Caki2 (cell line): ENCODE results near the gene CRISPLD2. TPM values are rescaled to one million over a fixed set of nuclear protein-coding genes. Genes with fewer than 3 reads are reported as not detected.
"Not testable (repeated sequence)": the region's sequence is repeated elsewhere in the genome, so short reads cannot be mapped to it uniquely, and the experiment has no call there.

Experiments used
- DNase-seq: peaks from one replicate; pipeline ENCODE4 v3.0.0-alpha.2; 2015; ENCODE audit warnings: low read depth
- in situ Hi-C: cut with HindIII; loops from 2 replicates; pipeline ENCODE4 v1.10.0; 2016; ENCODE audit warnings: low sequenced_read_pairs, low pct_unique_long_range_greater_than_20kb, mixed read lengths
- total RNA-seq: library from RNA; depleted of rRNA; stranded (reverse); fragments of >200 nt; shearing (Covaris generic); gene quantifications from 2 replicates; pipeline ENCODE4 v1.2.3, GENCODE V29; 2014; ENCODE audit warnings: low replicate concordance

CRISPLD2 gene
- total RNA-seq, 1 experiment from 2014 or later: 5.1 TPM

DNA sequence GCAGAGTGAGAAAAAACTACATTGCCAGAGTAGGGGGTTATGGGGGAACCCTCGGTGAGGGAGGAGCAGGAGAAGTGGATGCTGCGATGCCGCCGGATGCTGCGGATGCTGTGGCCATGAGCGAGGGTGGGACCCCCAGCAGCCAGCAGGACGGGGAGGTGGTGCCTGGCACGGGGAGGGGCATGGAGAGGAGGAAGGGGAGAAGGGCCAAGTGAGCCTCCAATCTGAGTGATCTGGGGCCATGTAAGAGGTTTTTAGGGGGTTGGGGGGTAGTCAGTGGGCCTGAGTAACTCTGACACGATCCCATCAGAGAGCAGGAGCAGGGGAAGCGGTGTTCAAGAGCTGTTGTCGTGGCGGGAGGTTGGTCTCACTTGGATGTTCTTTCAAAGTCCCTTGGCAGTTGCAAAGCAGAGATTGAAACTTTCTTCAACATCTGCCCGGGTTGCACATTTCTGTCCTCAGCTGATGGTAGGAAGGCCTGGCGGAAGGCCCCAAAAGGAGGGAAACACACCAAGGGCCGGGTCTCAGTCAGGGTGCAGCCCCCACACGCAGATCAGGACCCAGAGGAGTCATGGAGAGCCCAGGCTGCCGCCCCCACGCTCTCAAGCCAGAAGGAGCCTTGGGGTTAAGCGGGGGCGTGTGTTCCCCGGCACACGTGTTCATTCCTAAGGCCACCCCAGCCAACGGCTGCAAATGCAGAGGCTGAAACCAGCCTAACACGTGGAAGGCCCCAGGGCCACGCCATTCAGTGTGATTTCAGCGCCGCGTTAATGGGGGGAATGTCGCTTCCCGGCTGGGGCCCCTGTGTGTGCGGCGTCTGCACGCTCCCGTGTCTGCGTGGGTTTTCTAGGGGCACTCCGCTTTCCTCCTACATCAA lies 109.9 kb downstream of the CRISPLD2 start:
- in situ Hi-C loops: no loop called here
- DNase-seq: no peak

DNA sequence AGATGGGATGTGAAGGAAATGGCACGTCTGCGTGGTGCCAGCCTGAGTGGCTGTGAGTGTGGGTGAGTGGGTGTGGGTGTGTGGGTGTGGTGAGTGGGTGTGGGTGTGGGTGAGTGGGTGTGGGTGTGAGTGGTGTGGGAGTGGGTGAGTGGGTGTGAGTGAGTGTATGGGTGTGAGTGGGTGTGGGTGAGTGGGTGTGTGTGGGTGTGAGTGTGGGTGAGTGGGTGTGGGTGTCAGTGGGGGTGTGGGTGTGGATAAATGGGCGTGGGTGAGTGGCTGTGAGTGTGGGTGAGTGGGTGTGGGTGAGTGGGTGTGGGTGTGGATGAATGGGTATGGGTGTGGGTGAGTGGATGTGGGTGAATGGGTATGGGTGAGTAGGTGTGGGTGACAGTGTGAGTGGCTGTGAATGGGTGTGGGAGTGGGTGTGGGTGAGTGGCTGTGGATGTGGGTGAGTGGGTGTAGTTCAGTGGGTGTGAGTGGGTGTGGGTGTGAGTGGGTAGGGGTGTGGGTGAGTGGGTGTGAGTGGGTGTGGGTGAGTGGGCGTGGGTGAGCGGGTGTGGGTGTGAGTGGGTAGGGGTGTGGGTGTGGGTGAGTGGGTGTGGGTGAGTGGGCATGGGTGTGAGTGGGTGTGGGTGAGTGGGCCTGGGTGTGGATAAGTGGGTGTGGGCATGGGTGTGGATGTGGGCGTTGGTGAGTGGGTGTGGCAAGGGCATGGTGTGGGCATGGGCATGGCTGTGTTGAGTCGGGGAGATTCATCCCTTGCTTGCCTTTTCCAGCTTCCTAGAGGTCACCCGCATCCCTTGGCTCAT lies 110.7 kb downstream of the CRISPLD2 start:
- in situ Hi-C loops: no loop called here
- DNase-seq: no peak

DNA sequence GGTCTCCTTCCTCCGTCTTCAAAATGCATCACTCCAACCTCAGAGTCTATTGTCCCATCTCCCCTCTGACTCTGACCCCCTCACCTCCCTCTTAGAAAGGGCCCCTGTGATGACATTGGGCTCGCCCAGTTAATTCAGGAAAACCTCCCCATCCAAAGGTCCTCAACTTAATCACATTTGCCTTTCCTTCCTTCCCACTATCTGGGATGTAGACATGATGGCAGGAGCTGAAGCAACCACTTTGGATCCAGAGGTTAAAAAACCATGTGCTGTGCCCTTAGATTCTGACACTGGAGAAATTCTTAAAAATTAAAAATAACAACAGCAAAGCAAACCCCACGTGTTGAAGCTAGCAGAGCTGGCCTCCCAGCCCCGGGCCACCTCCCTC lies 111.3 kb downstream of the CRISPLD2 start:
- no peak for DNase-seq
- in situ Hi-C loops: no loop called here

DNA sequence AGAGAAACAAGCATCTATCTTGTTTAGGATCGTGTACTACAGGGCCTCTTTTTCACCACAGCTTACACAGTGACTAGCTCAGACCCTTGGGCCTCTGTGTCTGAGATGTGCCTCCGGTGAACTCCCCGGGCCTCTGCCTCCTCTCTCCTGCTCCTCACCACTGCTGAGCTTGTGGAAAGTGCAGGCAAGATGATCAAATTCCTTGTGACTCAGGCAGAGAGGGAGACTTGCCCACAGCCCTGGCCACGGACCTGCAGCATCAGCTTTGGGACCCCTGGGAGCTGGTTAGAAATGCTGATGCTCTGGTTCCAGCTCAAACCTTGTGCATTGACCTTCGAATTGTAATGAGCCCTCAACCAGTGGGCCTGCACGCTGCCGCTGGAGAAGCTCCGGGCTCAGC lies 111.7 kb downstream of the CRISPLD2 start:
- no peak for DNase-seq
- in situ Hi-C loops: no loop called here

DNA sequence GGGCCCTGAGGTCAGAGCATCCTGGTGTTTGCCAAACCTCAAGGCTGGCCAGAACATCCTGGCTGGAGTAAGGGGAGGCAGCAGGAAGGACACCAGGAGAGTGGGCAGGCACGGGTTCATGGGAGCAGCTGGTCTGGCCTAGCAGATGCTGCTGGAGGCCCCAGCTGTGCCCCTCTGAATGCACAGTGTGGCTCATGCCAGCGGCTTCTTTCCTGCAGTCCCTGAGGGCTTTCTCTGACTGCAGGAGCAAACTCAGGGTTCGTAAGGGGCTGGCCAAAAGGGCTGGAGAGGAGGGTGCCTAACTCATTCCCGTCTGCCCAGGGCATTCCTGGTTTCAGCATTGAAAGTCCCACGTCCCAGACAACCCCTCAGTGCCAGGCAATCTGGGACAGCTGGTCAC lies 112.9 kb downstream of the CRISPLD2 start:
- in situ Hi-C loops: no loop called here
- no peak for DNase-seq

DNA sequence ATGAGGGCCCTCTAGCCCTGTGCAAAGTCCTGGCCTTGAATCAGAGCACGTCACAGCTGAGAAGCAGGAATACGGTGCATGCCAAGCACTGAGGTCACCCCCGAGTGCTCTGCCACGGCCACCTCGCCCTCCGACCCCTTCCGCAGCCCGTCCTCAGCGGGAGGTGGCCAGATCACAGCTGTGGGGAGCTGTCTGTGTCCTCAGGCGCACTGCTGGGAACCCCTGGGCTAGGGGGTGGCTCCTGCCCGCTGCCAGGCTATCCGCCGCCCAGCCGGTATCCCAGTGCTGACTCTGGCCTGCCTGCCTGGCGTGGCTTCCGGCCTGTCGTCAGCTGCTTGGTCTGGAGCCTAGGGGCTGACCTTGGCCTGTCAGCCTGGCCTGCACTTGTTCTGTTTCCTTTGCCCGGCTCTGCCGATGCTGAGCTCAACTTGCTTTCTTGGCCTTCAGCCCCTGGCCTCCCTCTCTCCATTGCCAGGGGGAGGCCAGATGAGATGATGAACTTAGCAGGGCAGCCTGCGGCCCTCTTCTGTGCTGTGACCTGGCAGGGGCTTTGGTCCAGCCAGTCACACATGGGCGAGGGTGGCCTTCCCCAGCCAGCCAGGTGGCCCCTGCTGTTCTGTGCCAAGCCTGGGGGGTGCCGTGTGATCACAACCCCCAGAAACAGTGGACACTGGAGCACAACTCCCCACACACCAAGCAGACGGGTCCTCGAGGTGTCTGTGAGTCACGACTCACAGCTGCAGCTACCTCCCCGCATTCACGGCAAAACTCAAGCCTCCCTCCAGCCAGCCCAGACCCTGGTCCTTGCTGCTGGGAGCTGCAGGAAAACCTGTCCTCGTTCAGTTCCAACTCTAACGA lies 114.2 kb downstream of the CRISPLD2 start:
- DNase-seq: no peak

DNA sequence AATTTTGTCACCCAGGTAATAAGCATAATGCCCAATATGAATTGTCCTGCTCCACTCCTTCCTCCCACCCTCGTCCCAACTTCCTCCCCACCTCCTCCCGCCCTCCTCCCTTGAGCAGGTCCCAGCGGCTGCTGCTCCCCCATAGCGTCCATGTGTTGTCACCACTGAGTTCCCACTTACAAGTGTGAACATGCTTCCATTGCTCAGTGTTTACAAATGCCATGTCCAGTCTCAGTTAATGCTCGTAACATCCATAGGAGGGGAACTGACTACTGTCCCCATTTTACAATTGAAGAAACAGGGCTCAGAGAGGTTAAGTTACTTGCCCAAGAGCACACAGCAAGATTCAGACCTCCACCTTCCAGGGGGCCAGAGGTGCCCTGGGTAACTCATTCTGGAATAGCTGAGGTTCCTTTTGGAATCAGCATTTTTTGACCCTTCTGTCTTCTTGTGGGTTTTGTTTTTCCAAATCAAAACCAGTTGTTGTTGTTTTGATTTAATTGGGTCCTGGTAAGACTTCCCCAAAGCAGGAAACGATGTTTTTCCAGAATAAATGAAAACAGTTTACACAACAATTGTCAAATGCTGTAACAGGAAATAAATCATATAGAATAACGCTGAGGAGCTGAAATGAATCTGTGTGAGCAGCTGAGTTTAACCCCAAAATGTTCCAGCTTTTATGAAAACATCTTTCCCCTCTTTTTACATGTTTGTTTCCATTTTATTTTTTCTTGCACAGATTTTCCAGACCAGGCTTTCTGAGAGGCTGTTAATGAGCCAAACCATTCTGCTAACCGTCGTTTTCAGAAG lies 117.6 kb downstream of the CRISPLD2 start:
- DNase-seq: no peak
- in situ Hi-C loops: no loop called here

More for the DNA sequence above, 114.2 kb downstream of the CRISPLD2 start:
- in situ Hi-C loops: no loop called here

DNA sequence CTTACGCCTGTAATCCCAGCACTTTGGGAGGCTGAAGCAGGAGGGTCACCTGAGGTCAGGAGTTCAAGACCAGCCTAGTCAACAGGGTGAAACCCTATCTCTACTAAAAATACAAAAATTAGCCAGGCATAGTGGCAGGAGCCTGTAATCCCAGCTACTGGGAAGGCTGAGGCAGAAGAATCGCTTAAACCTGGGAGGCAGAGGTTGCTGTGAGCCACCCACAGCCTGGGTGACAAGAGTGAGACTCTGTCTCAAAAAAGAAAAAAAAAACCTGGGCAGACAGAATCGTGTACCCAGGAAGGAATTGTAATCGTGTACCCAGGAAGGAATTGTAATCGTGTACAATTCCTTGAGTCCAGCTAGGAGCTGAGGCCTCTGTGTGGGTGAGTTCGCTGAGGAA lies 118.8 kb downstream of the CRISPLD2 start:
- DNase-seq, in situ Hi-C loops: not testable (repeated sequence)

DNA sequence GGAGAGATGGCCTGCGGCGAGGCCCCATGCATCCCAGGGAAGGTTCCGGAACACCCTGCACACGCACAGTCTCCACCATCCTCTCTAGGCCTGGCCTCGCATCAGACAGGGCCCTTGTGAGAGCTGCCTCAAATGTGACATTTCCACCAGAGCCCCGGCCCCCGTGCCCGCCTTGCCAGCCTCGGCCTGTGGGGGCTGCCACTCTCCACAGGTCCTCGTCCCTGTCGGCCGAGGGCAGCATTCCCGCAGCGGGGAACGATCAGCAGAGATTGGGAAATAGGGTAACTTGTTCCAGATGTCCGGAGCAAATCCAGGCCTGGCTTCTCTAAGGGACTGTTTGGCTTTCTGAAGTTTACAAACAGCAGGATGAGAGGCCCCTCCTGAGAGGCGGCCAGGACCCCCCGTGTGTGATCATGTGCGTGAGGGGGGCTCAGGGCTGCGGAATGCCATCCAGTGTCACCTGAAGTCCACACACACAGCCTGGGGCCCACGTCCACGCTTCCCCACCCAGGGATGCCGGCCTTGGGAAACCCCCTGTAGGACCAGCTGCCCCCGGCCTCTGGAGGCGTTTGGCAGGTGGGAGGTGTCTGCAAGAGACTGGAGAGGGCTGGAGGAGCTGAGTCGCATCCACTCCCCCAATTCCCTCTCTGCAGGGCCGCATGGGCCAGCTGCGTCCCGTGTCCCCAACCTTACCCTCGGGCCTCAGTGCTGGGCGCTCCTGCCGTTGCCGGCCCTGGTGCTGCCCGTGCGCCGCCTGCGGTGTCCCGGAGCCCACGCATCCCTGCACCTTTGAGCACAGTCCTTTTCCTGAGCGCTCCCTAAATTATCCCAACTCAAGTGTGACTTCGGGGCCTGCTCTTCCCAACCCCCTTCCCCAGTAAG lies 121.1 kb downstream of the CRISPLD2 start:
- no peak for DNase-seq
- in situ Hi-C loops: no loop called here

DNA sequence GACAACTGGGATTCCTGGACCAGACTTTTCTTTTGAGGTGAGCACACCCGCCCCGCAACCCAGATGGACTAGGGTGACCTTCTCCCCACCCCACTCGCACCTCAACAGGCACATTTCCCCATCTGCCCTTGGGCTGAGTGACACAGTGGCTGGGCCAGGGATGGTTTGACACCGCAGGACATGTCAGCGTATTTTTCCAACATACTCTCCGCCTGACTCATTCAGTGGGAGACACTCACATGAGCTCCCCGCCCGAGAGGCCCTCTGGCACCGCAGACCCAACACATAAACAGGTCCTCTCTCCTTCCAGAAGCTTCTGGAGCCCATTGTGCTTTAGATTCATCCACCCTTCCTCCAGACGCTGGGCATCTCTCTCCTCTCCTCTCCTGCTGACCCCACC lies 122.1 kb downstream of the CRISPLD2 start:
- in situ Hi-C loops: no loop called here

DNA sequence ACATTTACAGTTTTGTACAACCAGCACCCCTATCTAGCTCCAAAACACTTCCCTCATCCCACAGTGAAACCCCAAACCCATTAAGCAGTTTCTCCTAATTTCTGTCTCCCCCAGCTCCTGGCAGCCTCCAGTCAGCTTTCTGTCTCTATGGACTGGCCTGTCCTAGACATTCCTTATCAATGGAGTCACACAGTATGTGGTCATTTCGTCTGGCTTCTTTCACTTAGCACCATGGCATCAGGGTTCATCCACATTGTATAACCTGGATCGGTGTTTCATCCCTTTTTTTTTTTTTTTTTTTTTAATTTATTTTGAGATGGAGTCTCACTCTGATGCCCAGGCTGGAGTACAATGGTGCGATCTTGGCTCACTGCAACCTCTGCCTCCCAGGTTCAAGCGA lies 123.0 kb downstream of the CRISPLD2 start:
- in situ Hi-C loops: no loop called here
- no peak for DNase-seq

More for the DNA sequence above, 122.1 kb downstream of the CRISPLD2 start:
- DNase-seq: no peak

DNA sequence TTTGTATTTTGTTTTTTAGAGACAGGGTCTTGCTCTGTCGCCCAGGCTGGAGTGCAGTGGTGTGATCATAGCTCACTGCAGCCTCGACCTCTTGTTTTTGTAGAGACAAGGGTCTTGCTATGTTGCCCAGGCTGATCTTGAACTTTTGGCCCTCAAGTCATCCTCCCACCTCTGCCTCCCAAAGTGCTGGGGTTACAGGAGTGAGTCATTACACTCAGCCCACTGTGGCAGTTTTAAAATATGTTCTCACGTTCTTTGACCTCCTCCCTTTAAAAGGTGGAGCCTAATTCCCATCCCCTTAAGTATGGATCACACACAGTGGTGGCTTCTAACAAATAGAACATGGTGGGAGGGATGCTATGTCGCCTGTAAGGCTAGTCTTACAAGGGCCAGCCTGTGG lies 123.8 kb downstream of the CRISPLD2 start:
- no peak for DNase-seq
- in situ Hi-C loops: no loop called here

DNA sequence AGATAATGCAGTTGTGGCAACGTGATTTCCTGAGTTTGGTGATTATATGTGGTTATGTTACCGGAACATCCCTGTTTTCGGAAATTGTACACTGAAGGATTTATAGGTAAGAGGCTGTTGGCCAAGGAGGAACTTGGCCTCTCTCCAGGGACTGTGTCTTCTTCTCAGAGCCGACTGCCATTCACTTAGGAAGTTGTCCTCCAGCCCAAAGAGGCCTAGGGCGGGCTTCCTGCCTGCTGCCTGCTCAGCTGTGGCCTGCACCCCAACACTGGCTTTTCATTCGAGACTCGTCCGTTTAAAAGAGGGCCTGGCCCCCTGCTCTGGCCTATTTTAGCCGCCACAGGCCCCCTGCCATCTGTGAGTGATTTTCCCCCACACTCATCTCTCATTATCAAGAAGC lies 127.2 kb downstream of the CRISPLD2 start:
- in situ Hi-C loops: no loop called here
- DNase-seq: no peak

DNA sequence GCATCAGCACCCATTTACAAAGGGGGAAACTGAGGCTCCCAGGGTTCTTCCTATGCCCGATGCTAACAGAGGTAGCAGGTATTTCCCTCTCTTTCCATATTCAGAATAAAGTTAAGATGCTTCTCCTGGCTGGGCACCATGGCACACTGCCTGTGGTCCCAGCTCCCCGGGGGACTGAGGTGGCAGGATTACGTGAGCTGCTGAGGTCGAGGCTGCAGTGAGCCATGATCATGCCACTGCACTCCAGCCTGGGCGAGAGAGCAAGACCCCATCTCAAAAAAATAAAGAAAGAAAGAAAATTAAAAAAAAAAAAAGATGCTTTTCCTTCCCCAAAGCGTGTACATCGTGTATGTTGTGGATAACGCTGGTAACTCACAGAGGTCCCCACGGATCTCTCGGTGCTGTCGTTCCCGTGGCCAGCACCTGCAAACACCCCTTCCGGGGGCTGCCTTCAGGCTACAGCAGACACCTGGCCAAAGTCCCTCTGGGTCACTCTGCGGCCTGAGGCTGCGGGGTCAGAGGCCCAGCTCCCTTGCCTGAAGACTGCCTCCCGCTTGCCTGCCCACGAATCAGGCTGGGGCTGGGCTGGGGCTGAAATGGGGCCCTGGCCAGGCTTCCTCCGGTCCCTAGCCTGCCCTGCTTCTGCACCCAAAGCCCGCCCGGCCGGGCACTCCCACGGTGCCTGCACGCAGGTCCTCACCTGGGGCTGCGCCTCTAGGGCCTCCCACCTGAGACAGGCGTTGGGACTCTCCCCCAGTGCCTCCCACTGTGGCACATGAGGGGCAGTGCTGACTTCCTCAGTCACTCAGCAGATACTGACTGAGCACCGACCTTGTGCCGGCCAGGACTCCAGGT lies 128.4 kb downstream of the CRISPLD2 start:
- DNase-seq: no peak
- in situ Hi-C loops: no loop called here

DNA sequence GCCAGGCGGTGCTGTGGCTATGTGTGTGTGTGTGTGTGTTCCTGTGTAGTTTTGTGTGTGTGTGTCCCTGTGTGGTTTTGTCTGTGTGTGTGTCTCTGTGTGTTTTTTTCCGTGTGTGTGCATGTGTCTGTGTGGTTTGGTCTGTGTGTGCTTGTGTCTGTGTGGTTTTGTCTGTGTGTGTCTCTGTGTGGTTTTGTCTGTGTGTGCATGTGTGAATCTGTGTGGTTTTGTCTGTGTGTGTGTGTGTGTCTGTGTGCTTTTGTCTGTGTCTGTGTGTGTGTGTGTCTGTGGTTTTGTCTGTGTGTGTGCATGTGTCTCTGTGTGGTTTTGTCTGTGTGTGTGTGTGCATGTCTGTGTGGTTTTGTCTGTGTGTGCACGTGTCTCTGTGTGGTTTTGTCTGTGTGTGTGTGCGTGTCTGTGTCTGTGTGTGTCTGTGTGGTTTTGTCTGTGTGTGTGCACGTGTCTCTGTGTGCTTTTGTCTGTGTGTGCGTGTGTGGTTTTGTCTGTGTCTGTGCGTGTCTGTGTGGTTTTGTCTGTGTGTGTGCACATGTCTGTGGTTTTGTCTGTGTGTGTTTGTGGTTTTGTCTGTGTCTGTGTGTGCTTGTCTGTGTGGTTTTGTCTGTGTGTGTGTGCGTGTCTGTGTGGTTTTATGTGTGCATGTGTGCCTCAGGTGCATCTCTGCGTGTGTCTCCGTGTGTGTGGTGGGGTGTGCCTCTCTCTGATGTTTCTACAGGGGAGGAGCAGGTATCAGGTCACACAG lies 129.2 kb downstream of the CRISPLD2 start:
- no peak for DNase-seq
- in situ Hi-C loops: no loop called here
